NCI-H1105 treated with DMSO at 0.1 percent for 48 hours (cell line): ENCODE measurements around the gene ZNF503.

Source experiments
- DNase-seq: peaks from one replicate; lab custom pipeline; 2025; lab: John Stamatoyannopoulos, UW

Gene ZNF503

GRCh38 chr10:75352650-75353049, 48.9 kb downstream of the ZNF503 start:
- no peak for DNase-seq

- DNase-seq: no peak
These were observed 49.9 kb downstream of the ZNF503 start for GRCh38 chr10:75351637-75352036.

DNA sequence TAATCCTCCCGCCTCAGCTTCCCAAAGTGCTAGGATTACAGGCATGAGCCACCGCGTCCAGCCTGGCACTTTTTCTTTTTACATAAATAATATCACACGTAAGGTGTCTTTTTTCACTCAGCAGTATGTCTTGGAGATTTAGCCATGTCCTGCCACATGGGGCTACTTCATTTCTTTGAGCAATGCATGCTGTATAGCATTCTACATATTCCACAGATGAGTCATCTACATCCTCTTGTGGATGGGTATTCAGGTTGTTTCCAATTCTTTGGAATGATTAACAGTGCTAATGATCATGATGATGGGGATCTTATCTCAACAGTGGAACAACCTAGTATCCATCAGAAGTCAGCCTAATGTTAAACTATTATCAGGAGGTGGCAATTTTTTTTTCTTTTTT, 50.8 kb downstream of the ZNF503 start:
- DNase-seq: no peak
